Esophagus squamous epithelium (tissue), 5 donors: ENCODE results near the gene SUPT4H1. TPM values are rescaled to one million over a fixed set of nuclear protein-coding genes. Genes with fewer than 3 reads are reported as not detected.

ENCODE experiments used
- DNase-seq: peaks from one replicate; lab custom pipeline; 2025; lab: John Stamatoyannopoulos, UW
- H3K27ac ChIP-seq, 4 donors: fragments of 200-600 bp; sonication (generic); one replicate each; pipeline ENCODE4 v1.5.1; 2016 to 2019; ENCODE audit warnings: mild to moderate bottlenecking in 1 of 4
- H3K27me3 ChIP-seq, 4 donors: fragments of 200-600 bp; sonication (generic); 1 replicate in 3 of 4; 2 replicates in 1 of 4; pipeline versions ENCODE4 v1.5.1 to v1.6.0; 2017 to 2021; ENCODE audit warnings: antibody characterized with exemption in 1 of 4
- H3K36me3 ChIP-seq, 3 donors: fragments of 200-600 bp; sonication (generic); one replicate each; pipeline ENCODE4 v1.5.1; 2016 to 2019
- H3K4me1 ChIP-seq, 3 donors: fragments of 200-600 bp; sonication (generic); one replicate each; pipeline ENCODE4 v1.5.1; 2017 to 2019
- H3K4me3 ChIP-seq, 4 donors: fragments of 200-600 bp; sonication (generic); 1 replicate in 3 of 4; 2 replicates in 1 of 4; pipeline ENCODE4 v1.5.1; 2016 to 2019; ENCODE audit warnings: mild to moderate bottlenecking in 2 of 4, moderate library complexity in 1 of 4
- H3K9me3 ChIP-seq, 3 donors: fragments of 200-600 bp; sonication (generic); one replicate each; pipeline ENCODE4 v1.5.1; 2016 to 2019
- CTCF ChIP-seq, 6 experiments: fragments of 450-650 bp in 4 of 6; fragments of 200-600 bp in 2 of 6; sonication (generic) in 2 of 6; IDR thresholded peaks; one replicate each; pipeline ENCODE4 v1.5.1; 2016 to 2019; ENCODE audit warnings: antibody characterized with exemption in 6 of 6, mild to moderate bottlenecking in 4 of 6, moderate library complexity in 4 of 6
- POLR2A ChIP-seq, 4 donors: fragments of 450-650 bp; IDR thresholded peaks; one replicate each; pipeline ENCODE4 v1.6.1; 2017; ENCODE audit warnings: antibody characterized with exemption in 4 of 4, mild to moderate bottlenecking in 4 of 4, moderate library complexity in 3 of 4
- whole genome bisulfite sequencing, 2 donors: methylation state at CpG; one replicate each; pipeline ENCODE4 v1.1.5; 2018; 5-methylcytosine and 5-hydroxymethylcytosine counted together
- intact Hi-C: fragments of 100-400 bp; cut with DNase I; formaldehyde crosslinking; loops from one replicate; pipeline ENCODE4 v1.15.0; 2022
- small RNA-seq, 4 donors: library from RNA; depleted of rRNA; stranded (forward); fragments of <200 nt; gene quantifications; one replicate each; pipeline ENCODE3, GENCODE V24; 2016
- total RNA-seq, 4 donors: library from RNA; depleted of rRNA; stranded (reverse); fragments of >200 nt; gene quantifications; one replicate each; pipeline ENCODE4 v1.1.0, GENCODE V29; 2016
- donor health status: DM: yes; HTN: yes; CAD: no.

The SUPT4H1 gene
- total RNA-seq, 4 donors from 2014 or later = 29.9 to 54.9 (median 37.0) TPM

GRCh38 chr17:58300336-58300735, 51.7 kb downstream of the SUPT4H1 start:
- no peaks in the 10 kb centered on the region for H3K4me1 ChIP-seq
- TF ChIP-seq CTCF (IDR thresholded peaks at IDR 0.05) (no peak), POLR2A (IDR thresholded peaks at IDR 0.05) (no peak)
- no peaks in the 10 kb centered on the region for H3K9me3 ChIP-seq
- H3K27ac ChIP-seq = no peak overlapping the region
- intact Hi-C loops = no loop called here
- H3K4me3 ChIP-seq = no peak overlapping the region
- H3K27me3 ChIP-seq = peaks cover 0 to 3% (median 0%) of the 10 kb centered on the region in 4 donors
- WGBS, 2 donors = 72 to 90% methylated on average over 5 to 6 of the region's 6 CpGs
- DNase-seq = no peak
- no peaks in the 10 kb centered on the region for H3K36me3 ChIP-seq

Small RNAs within 50 kb of the gene (small RNA-seq; reads per million reads assigned to genes)
- gene MIR4736 = 0 reads per million in 4 donors

Other genes with a start within 250 kb of the SUPT4H1 start
- gene OR4D1, start 203.8 kb downstream of the SUPT4H1 start, total RNA-seq = not detected
- gene OR4D2, start 185.2 kb downstream of the SUPT4H1 start, total RNA-seq = not detected
- gene EPX, start 159.5 kb downstream of the SUPT4H1 start, total RNA-seq = not detected
- 10 to 100 TPM in 2 of 4 donors, 1 to 10 TPM in 2; 5.3 to 10.8 (median 9.3) TPM for gene MKS1, start 132.9 kb downstream of the SUPT4H1 start, total RNA-seq
- 1 to 10 TPM in 1 of 4 donors, under 1 TPM in 1, not detected in 2; 0.27 to 2.5 TPM for gene LPO, start 113.6 kb downstream of the SUPT4H1 start, total RNA-seq
- not detected for gene MPO, start 71.3 kb downstream of the SUPT4H1 start, total RNA-seq
- 10 to 100 TPM in 1 of 4 donors, 1 to 10 TPM in 3; 2.9 to 16.0 (median 3.3) TPM for gene TSPOAP1, start 23.4 kb downstream of the SUPT4H1 start, total RNA-seq
- 10 to 100 TPM in 1 of 4 donors, 1 to 10 TPM in 3; 6.4 to 13.8 (median 8.1) TPM for gene RNF43, start 65.3 kb upstream of the SUPT4H1 start, total RNA-seq
- under 1 TPM in 1 of 4 donors, not detected in 3; under 0.01 TPM for gene HSF5, start 136.2 kb upstream of the SUPT4H1 start, total RNA-seq
- 10 to 100 TPM; 21.7 to 34.5 (median 28.0) TPM for gene MTMR4, start 162.4 kb upstream of the SUPT4H1 start, total RNA-seq